ENCODE data around the gene C9orf85. TPM values are rescaled to one million over a fixed set of nuclear protein-coding genes. Genes with fewer than 3 reads are reported as not detected.
"Not testable (repeated sequence)": the region's sequence is repeated elsewhere in the genome, so short reads cannot be mapped to it uniquely, and the experiment has no call there.

The C9orf85 gene
- total and polyA plus RNA-seq, 11 donors, result 3.6 to 9.7 (median 4.8) TPM

- Histone ChIP-seq H3K4me1 (no peaks in the 10 kb centered on the region), H3K36me3 (peaks cover 0 to 18% (median 6%) of the 10 kb centered on the region in 9 donors), H3K9me3 (peaks cover 0 to 3% (median 0%) of the 10 kb centered on the region in 12 donors), H3K27me3 (no peaks in the 10 kb centered on the region), H3K4me3 (no peak overlapping the region), H3K27ac (no peak overlapping the region)
- DNase-seq (no peak), ATAC-seq (peak in 2 of 4 donors; percentile 18 to 54)
- intact Hi-C loops (cut with DNase I), result loop anchor here in 2 of 10 donors (10.0 kb wide), 1 partner anchor 58 kb away; no protein-coding TSS in a partner anchor
- WGBS, 4 donors, result 47 to 61% (median 56%) methylated on average over 4 of the region's 4 CpGs
- no peak for TF ChIP-seq POLR2A (IDR thresholded peaks at IDR 0.05)
- no peak for TF ChIP-seq CTCF (IDR thresholded peaks at IDR 0.05)
Observed at GRCh38 chr9:71962328-71962727, 50.9 kb downstream of the C9orf85 start.

- not testable (repeated sequence) for ATAC-seq, H3K4me1 ChIP-seq, H3K27me3 ChIP-seq, DNase-seq, H3K4me3 ChIP-seq, H3K27ac ChIP-seq
- peaks cover 0 to 18% (median 6%) of the 10 kb centered on the region in 9 donors for H3K36me3 ChIP-seq
- intact Hi-C loops (cut with DNase I), result loop anchor here in 2 of 10 donors (10.0 kb wide), 1 partner anchor 59 kb away; no protein-coding TSS in a partner anchor
- peaks cover 0 to 13% (median 3%) of the 10 kb centered on the region in 12 donors for H3K9me3 ChIP-seq
- 86 to 95% (median 91%) methylated on average over 19 to 29 of the region's 29 CpGs for WGBS, 4 donors
Observed at GRCh38 chr9:71963471-71963996, 52.1 kb downstream of the C9orf85 start.

- no peak for ATAC-seq
- no peak for DNase-seq
- Histone ChIP-seq H3K4me1 (no peaks in the 10 kb centered on the region), H3K27ac (no peak overlapping the region), H3K9me3 (peaks cover 0 to 24% (median 9%) of the 10 kb centered on the region in 12 donors), H3K36me3 (peaks cover 0 to 9% (median 0%) of the 10 kb centered on the region in 9 donors), H3K27me3 (no peaks in the 10 kb centered on the region), H3K4me3 (no peak overlapping the region)
- 94 to 100% (median 96%) methylated on average over 1 of the region's 1 CpG for WGBS, 4 donors
- TF ChIP-seq CTCF (IDR thresholded peaks at IDR 0.05) (no peak), POLR2A (IDR thresholded peaks at IDR 0.05) (no peak)
- intact Hi-C loops (cut with DNase I), result loop anchor here in 2 of 10 donors (10.0 kb wide), 1 partner anchor 61 kb away; no protein-coding TSS in a partner anchor
Observed at GRCh38 chr9:71965403-71965802, 54.0 kb downstream of the C9orf85 start.

GRCh38 chr9:71966601-71967000 lies 55.2 kb downstream of the C9orf85 start:
- H3K4me3 ChIP-seq, result no peak overlapping the region
- no peak for TF ChIP-seq CTCF (IDR thresholded peaks at IDR 0.05)
- TF ChIP-seq POLR2A (IDR thresholded peaks at IDR 0.05), result no peak
- ATAC-seq (no peak), DNase-seq (no peak)
- peaks cover 0 to 24% (median 9%) of the 10 kb centered on the region in 12 donors for H3K9me3 ChIP-seq
- H3K4me1 ChIP-seq, result no peaks in the 10 kb centered on the region
- 83 to 86% (median 85%) methylated on average over 5 of the region's 5 CpGs for WGBS, 4 donors
- no peaks in the 10 kb centered on the region for H3K27me3 ChIP-seq
- H3K27ac ChIP-seq, result no peak overlapping the region
- peaks cover 0 to 13% (median 2%) of the 10 kb centered on the region in 9 donors for H3K36me3 ChIP-seq
- intact Hi-C loops (cut with DNase I), result loop anchor here in 2 of 10 donors (10.0 kb wide), 1 partner anchor 62 kb away; no protein-coding TSS in a partner anchor
